Fibroblast of lung (primary cell): ENCODE measurements around the gene MOXD1. TPM values are rescaled to one million over a fixed set of nuclear protein-coding genes. Genes with fewer than 3 reads are reported as not detected.
A peak's percentile ranks its signal among the peaks of the same experiment; 100 is the strongest.

ENCODE experiments used
- DNase-seq, 2 donors: peaks; one replicate each; pipeline versions ENCODE4 v3.0.0 to v3.0.0-alpha.2; 2010; ENCODE audit warnings: low read depth in 2 of 2
- H2AFZ ChIP-seq: 2 replicates; pipeline ENCODE4 v1.5.1; 2012; ENCODE audit warnings: low read length, control low read depth, inconsistent platforms
- H3K27ac ChIP-seq: 2 replicates; pipeline ENCODE4 v1.5.1; 2011; ENCODE audit warnings: low read length, control low read depth; ENCODE audit not compliant: insufficient read depth
- H3K27me3 ChIP-seq: 2 replicates; pipeline ENCODE4 v1.5.1; 2011; ENCODE audit warnings: mild to moderate bottlenecking, low read length; ENCODE audit not compliant: control insufficient read depth, insufficient read depth
- H3K36me3 ChIP-seq: 2 replicates; pipeline ENCODE4 v1.5.1; 2011; ENCODE audit warnings: low read length; ENCODE audit not compliant: control insufficient read depth, insufficient read depth
- H3K4me1 ChIP-seq: 2 replicates; pipeline ENCODE4 v1.5.1; 2011; ENCODE audit warnings: low read length; ENCODE audit not compliant: control insufficient read depth, insufficient read depth; ENCODE audit errors: extremely low read depth
- H3K4me2 ChIP-seq: 2 replicates; pipeline ENCODE4 v1.5.1; 2011; ENCODE audit warnings: low read length, control low read depth; ENCODE audit not compliant: insufficient read depth; ENCODE audit errors: extremely low read depth
- H3K4me3 ChIP-seq, 4 experiments: fragments of 200-600 bp in 1 of 4; sonication (generic) in 1 of 4; replicated peaks in 1 of 4; 2 replicates each; pipeline ENCODE4 v1.5.1; 2011 to 2016; ENCODE audit warnings: low read length in 4 of 4, low read depth in 3 of 4, mild to moderate bottlenecking in 3 of 4, control low read depth in 2 of 4, inconsistent platforms in 1 of 4, mixed read lengths in 1 of 4; ENCODE audit not compliant: insufficient read depth in 1 of 4; ENCODE audit errors: control extremely low read depth in 1 of 4
- H3K79me2 ChIP-seq: 2 replicates; pipeline ENCODE4 v1.5.1; 2012; ENCODE audit warnings: mild to moderate bottlenecking, low read length, inconsistent platforms; ENCODE audit not compliant: control insufficient read depth, insufficient read depth
- H3K9ac ChIP-seq: 2 replicates; pipeline ENCODE4 v1.5.1; 2011; ENCODE audit warnings: mild to moderate bottlenecking, low read length, control low read depth; ENCODE audit not compliant: insufficient read depth
- H3K9me3 ChIP-seq: 2 replicates; pipeline ENCODE4 v1.5.1; 2012; ENCODE audit warnings: low read depth, low read length; ENCODE audit not compliant: control insufficient read depth, insufficient read depth
- H4K20me1 ChIP-seq: 2 replicates; pipeline ENCODE4 v1.5.1; 2011; ENCODE audit warnings: low read length; ENCODE audit not compliant: control insufficient read depth, insufficient read depth; ENCODE audit errors: extremely low read depth
- CTCF ChIP-seq, 2 donors: IDR thresholded peaks in 1 of 2; conservative IDR thresholded peaks in 1 of 2; 1 replicate in 1 of 2; 2 replicates in 1 of 2; pipeline ENCODE4 v1.5.1; 2011 to 2012; ENCODE audit warnings: low read length in 2 of 2, control low read depth in 1 of 2, inconsistent platforms in 1 of 2, low read depth in 1 of 2, mild to moderate bottlenecking in 1 of 2
- EZH2 ChIP-seq: IDR thresholded peaks from 2 replicates; pipeline ENCODE4 v1.5.1; 2012; ENCODE audit warnings: low read length, control low read depth, mild to moderate bottlenecking; ENCODE audit errors: missing control alignments
- polyA plus RNA-seq, 2 donors: library from polyadenylated mRNA; depleted of rRNA in 1 of 2; stranded (reverse) in 1 of 2; unstranded in 1 of 2; fragments of >200 nt; gene quantifications; 2 replicates each; pipeline ENCODE4 v1.2.1, GENCODE V29; 2011 to 2012; ENCODE audit warnings: missing spikeins in 1 of 2
- total RNA-seq: library from RNA; depleted of rRNA; stranded (reverse); fragments of >200 nt; gene quantifications from 2 replicates; pipeline ENCODE4 v1.2.1, GENCODE V29; 2014

MOXD1 gene
- total and polyA plus RNA-seq, 2 donors (not counting 1 experiment from before 2014, with no cell fraction given), result 89.8 to 100 TPM

DNA sequence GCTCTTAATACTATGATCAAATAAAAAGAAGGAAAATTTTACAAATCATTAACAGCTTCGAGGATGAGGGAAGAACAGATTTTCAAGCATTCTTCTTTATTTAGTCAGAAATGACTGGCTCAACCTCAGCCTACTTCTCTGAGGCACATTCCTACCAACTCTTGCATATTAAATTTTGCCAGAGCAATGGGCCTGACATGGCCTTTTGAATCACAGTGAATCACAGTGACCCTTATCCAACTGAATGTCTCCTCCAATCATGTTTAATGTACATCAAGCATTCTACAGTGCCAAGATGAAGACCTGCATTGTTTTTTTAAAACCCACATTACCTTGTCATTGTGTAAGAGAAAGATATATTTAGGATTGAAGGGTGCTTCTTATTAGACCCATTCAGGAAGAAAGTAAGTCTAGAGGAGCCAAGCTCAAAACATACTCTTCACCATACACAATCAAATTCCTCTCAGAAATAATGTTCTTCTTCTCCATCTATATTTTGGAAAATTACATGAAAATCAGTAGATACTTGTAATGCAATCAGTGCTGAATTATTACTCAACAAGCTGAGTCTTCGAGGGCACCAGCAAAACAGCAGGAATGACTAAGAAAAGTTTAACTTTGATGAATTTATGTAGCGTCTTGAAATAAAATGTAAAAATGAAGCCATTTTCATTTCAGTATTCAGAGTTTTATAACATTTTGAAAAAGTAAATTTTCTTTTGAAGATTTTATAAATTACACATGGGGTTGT lies 44.1 kb upstream of the MOXD1 start:
- no peaks in the 10 kb centered on the region for H3K27me3 ChIP-seq
- H3K4me3 ChIP-seq, result no peak overlapping the region
- H3K4me2 ChIP-seq, result no peak overlapping the region
- H3K9ac ChIP-seq, result no peak overlapping the region
- DNase-seq, result peak; percentile 81 to 95
- H3K79me2 ChIP-seq, result no peaks in the 10 kb centered on the region
- no peaks in the 10 kb centered on the region for H3K36me3 ChIP-seq
- H4K20me1 ChIP-seq, result no peaks in the 10 kb centered on the region
- peak overlapping the region; percentile 50 for H3K27ac ChIP-seq
- no peaks in the 10 kb centered on the region for H3K9me3 ChIP-seq
- no peak for TF ChIP-seq CTCF (conservative IDR thresholded peaks at IDR 0.05 in 1 of 2, IDR thresholded peaks at IDR 0.05 in 1 of 2; ENCODE audit: low read depth in 1 of 2, low read length in 2 of 2)
- no peak for TF ChIP-seq EZH2
- H2AFZ ChIP-seq, result no peak overlapping the region
- H3K4me1 ChIP-seq, result peaks cover 4% of the 10 kb centered on the region

DNA sequence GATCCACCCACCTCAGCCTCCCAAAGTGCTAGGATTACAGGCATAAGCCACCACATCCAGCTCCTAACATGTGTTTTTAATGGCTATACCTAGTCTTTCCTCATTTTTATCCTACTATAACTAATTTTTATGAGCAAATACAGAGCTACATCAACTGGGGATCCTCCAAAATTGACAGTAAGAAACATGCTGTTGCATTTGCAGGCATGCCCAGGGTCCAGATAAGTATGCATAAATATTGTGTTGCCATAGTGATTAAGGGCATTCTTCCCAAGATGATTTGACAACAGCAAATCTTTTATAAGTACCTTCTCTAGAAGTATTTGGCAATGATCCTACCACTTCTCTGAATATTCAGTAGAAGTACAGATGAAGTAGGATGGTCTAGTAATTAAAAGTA lies 41.9 kb upstream of the MOXD1 start:
- Histone ChIP-seq H3K4me1 (peaks cover 4% of the 10 kb centered on the region), H3K4me3 (no peak overlapping the region), H3K9me3 (no peaks in the 10 kb centered on the region), H3K36me3 (no peaks in the 10 kb centered on the region), H3K4me2 (no peak overlapping the region), H3K27ac (peak overlapping the region; percentile 19), H2AFZ (no peak overlapping the region), H3K9ac (no peak overlapping the region), H3K79me2 (no peaks in the 10 kb centered on the region), H3K27me3 (no peaks in the 10 kb centered on the region), H4K20me1 (no peaks in the 10 kb centered on the region)
- TF ChIP-seq CTCF (conservative IDR thresholded peaks at IDR 0.05 in 1 of 2, IDR thresholded peaks at IDR 0.05 in 1 of 2; ENCODE audit: low read depth in 1 of 2, low read length in 2 of 2), result no peak
- no peak for TF ChIP-seq EZH2
- peak in 1 of 2 donors; percentile 61 for DNase-seq

DNA sequence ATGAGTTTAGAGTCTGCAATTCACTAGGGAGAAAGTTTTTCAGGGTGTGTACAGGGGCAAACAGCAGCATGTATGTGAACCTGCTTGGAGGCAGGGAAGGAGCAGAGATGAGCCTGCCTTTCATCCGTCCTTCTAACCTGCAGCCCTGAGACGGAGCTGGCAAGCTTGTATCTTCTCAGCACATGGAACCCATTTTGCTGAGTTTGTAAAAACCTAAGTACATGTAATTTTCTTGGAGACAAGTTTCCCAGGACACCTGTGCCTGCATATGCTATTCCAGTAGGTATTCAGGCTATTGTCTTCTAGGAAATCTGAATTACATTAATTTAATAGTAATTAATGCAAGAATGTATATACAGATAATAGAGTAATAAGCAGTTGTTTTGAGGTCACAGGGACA lies 28.8 kb upstream of the MOXD1 start:
- H4K20me1 ChIP-seq, result no peaks in the 10 kb centered on the region
- H3K27ac ChIP-seq, result no peak overlapping the region
- H3K9me3 ChIP-seq, result no peaks in the 10 kb centered on the region
- no peak overlapping the region for H3K9ac ChIP-seq
- H3K4me1 ChIP-seq, result no peaks in the 10 kb centered on the region
- H3K4me2 ChIP-seq, result no peak overlapping the region
- H3K79me2 ChIP-seq, result no peaks in the 10 kb centered on the region
- DNase-seq, result no peak
- no peaks in the 10 kb centered on the region for H3K27me3 ChIP-seq
- no peak overlapping the region for H3K4me3 ChIP-seq
- no peak overlapping the region for H2AFZ ChIP-seq
- no peaks in the 10 kb centered on the region for H3K36me3 ChIP-seq
- TF ChIP-seq CTCF (conservative IDR thresholded peaks at IDR 0.05 in 1 of 2, IDR thresholded peaks at IDR 0.05 in 1 of 2; ENCODE audit: low read depth in 1 of 2, low read length in 2 of 2) (no peak), EZH2 (no peak)
